HL-60/S4 treated with phorbol 12-myristate 13-acetate at 8.2 ng/mL for 4 days and 3 days (cell line): ENCODE measurements around the gene H19.

Source experiments
- in situ Hi-C: fragments of 300-500 bp; cut with MboI; formaldehyde crosslinking; loops from 2 replicates; pipeline ENCODE4 v1.15.0; 2022; ENCODE audit warnings: low sequenced_read_pairs

Gene H19

DNA sequence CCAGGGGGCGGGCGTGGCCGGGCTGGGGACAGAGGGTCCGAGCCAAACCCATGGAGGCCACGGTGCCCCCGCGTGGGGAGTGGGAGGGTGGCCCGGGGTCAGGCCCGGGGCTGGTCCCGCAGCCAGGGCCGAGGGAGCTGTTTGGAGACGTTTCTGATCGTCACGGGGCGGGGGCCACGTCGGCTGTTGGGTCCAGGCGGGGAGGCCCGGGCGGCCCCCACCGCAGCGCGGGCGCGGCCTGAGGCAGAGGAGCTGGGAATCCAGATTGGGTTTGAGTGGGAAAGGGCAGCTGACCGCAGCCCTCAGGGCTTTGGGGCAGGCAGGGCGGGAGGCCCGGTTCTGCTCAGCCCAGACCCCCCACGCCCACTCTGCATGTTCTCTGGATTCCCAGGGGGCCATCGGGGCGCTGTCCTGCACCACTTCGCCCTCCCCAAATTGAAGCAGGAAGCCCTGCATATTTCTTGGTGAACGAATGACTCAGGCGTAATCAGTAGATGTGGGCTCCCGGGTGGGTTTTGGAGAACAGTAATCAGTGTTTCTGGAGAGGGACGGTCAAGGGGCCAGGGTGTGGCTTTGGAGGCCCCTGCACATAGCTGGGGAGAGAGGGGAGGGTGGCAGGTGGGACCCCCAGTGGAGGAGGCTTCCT lies 49.9 kb downstream of the H19 start:
- in situ Hi-C loops: no loop called here

DNA sequence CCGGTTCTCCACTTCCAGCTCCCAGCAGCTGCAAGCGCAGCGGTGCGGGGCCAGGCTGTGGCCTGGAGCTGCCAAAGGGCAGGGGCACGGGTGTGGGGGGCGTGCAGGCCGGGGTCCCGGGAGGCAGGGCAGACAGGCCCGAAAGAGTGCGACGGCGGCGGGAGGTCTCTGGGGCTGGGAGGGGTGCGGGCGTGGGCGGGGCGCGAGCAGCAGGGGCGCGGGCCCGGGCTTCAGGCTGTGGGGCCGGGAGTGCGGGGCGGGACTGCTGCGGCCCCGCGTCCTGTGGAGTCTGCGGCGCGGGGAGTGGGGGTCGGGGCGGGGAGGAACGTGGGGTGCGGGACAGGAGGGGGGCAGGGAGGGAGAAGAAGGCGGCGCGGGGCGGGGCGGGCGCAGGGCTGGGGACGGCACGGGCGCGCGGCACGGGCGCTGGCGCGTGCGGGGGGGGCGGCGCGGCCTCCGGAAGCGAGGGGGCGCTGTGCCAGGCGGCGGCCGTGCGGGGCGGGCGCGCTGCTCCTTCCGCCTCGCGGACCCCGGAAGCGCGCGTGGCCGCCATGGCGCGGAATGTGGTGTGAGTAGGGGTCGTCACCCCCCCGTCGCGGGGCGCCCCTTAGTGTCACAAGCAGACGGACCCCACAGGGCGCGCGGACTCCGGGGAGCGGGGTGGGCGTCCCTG lies 50.7 kb downstream of the H19 start, which contains the start of gene MRPL23:
TSS of gene MRPL23 (plus strand) at position 521 of the 673 bp plus-strand sequence. CDS start at position 552, 31 bp downstream.
- in situ Hi-C loops: no loop called here
